Gastroesophageal sphincter (tissue), 3 donors: ENCODE data around the gene PCGF5.

Experiments used
- POLR2AphosphoS5 ChIP-seq: sonication (generic); formaldehyde crosslinking; IDR thresholded peaks from one replicate; pipeline ENCODE4 v1.6.1; 2017; ENCODE audit warnings: antibody characterized with exemption
- TF ChIP-seq, protein P1 (sequence below), 4 experiments: fragments of 200-600 bp in 2 of 4; fragments of 450-650 bp in 2 of 4; sonication (generic) in 1 of 4; IDR thresholded peaks; one replicate each; pipeline ENCODE4 v1.5.1; 2017 to 2019; ENCODE audit warnings: antibody characterized with exemption in 4 of 4, mild to moderate bottlenecking in 2 of 4, moderate library complexity in 2 of 4

DNA sequence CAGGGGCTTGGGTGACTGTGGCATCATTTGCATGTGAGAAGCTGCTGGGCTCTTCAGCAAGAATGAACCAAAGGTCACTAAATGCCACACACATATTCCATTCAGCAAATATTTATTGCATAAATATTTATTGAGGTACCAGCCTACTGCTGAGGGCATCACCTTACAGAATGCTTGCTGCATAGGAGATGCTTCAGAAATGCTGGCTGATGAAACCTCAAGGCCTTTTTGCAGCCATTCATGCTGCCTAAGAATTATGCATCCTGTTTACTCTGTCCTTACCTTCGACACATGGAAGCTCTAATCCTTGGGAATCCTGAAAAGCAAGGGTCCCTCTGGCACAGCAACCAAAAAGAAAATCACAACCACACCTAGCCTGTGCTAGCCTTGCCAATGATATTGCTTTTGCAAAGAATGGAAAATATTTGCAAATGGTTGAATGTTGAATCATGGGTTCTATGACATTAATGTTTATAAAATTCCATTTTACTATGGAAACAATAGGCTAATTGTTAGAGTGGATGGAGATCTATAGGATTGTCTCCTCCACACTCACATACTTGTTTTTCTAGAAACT lies 79.6 kb downstream of the PCGF5 start:
- TF ChIP-seq, protein P1, sequence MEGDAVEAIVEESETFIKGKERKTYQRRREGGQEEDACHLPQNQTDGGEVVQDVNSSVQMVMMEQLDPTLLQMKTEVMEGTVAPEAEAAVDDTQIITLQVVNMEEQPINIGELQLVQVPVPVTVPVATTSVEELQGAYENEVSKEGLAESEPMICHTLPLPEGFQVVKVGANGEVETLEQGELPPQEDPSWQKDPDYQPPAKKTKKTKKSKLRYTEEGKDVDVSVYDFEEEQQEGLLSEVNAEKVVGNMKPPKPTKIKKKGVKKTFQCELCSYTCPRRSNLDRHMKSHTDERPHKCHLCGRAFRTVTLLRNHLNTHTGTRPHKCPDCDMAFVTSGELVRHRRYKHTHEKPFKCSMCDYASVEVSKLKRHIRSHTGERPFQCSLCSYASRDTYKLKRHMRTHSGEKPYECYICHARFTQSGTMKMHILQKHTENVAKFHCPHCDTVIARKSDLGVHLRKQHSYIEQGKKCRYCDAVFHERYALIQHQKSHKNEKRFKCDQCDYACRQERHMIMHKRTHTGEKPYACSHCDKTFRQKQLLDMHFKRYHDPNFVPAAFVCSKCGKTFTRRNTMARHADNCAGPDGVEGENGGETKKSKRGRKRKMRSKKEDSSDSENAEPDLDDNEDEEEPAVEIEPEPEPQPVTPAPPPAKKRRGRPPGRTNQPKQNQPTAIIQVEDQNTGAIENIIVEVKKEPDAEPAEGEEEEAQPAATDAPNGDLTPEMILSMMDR (IDR thresholded peaks at IDR 0.05), result no peak
- TF ChIP-seq POLR2AphosphoS5, result no peak
